ENCODE results near the gene SRRM3.
"Not testable (repeated sequence)": the region's sequence is repeated elsewhere in the genome, so short reads cannot be mapped to it uniquely, and the experiment has no call there.

The SRRM3 gene

DNA sequence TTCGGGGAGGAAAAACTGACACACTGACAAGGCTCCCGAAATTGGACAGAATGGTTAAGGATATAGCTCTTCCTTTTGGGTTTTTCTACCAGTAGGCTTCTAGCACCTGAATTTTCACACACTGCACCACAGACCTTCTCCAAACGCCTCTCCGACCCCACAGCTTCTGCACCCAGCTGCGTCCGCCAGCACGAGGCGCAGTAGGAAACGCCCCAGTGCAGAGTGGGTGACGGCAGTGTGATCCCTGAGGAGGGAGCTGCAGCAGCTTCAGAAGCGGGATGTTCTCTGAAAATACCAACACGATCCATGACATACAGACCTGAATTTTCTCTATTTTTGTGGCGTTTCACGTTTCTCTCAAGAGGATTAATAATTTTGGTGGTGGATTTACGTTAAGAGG is 126.7 kb downstream of the SRRM3 start:
- H3K4me3 ChIP-seq (ENCODE audit: low read depth, low read length) = no peak overlapping the region
- DNase-seq (ENCODE audit: low read depth) = no peak

DNA sequence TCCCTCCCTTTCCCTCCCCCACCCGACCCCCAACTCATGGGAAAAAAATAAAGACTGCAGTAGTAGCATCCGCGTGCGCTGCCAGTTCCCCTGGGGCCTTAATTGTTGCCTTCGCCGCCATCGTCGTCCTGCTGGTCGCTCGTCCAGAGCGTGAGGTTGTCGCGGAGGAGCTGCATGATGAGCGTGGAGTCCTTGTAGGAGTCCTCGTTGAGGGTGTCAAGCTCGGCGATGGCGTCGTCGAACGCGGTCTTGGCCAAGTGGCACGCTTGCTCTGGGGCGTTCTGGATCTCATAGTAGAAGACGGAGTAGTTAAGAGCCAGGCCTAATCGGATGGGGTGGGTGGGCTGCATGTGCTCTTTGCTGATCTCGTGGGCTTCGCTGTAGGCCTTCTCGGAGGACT is 127.8 kb downstream of the SRRM3 start:
- DNase-seq (ENCODE audit: low read depth) = no peak
- no peak overlapping the region for H3K4me3 ChIP-seq (ENCODE audit: low read depth, low read length)

DNA sequence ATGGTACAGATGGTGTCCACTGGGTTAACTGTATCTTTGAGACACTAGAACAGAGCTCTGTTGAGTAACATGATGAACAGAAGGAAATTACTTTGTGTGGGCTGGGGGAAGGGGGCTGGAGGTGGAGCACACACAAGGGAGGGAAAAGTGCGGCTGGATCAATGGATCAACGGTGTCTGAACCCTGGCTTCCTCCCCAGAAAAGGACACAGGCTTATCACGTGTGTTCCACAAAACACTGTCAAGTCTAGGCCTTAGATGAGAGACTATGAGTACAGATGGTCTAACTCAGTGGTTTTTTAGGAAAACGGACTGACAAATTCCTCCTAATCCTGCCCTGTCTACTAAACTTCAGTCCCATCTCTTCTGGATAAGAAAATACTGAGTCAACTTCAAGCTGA is 128.6 kb downstream of the SRRM3 start:
- no peak overlapping the region for H3K4me3 ChIP-seq (ENCODE audit: low read depth, low read length)
- DNase-seq (ENCODE audit: low read depth) = no peak

GRCh38 chr7:76330673-76331072 is 129.0 kb downstream of the SRRM3 start:
- no peak overlapping the region for H3K4me3 ChIP-seq (ENCODE audit: low read depth, low read length)
- no peak for DNase-seq (ENCODE audit: low read depth)

GRCh38 chr7:76332078-76332477 is 130.4 kb downstream of the SRRM3 start:
- no peak for DNase-seq (ENCODE audit: low read depth)
- H3K4me3 ChIP-seq (ENCODE audit: low read depth, low read length) = no peak overlapping the region

DNA sequence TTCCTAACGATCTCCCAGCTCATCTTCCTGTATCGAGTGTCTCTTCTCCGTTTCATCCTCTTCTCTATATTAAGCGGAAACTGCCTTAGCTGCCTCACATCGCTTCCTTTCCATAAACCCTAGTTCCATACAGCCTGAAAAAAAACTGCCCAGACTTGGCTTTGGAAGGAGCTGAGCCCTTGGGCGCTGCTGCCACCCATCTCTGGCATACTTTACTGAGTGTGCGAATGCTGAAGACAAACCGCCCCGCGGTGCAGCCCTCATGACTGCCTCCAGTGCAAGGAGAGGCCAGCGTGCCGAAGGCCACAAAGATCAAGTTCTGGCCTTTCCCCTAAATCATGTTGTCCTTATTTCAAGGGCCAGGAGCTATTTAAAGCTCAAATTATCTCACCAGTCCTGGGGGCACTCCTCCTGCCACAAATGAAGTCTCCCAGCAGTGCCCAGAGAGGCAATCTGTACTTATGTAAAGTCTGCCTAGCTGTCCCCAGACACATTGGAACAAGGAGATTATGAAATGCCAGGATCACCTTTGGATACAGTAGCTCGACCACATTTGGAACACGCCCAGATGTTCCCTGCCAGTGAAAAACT is 131.9 kb downstream of the SRRM3 start:
- no peak for DNase-seq (ENCODE audit: low read depth)
- no peak overlapping the region for H3K4me3 ChIP-seq (ENCODE audit: low read depth, low read length)

DNA sequence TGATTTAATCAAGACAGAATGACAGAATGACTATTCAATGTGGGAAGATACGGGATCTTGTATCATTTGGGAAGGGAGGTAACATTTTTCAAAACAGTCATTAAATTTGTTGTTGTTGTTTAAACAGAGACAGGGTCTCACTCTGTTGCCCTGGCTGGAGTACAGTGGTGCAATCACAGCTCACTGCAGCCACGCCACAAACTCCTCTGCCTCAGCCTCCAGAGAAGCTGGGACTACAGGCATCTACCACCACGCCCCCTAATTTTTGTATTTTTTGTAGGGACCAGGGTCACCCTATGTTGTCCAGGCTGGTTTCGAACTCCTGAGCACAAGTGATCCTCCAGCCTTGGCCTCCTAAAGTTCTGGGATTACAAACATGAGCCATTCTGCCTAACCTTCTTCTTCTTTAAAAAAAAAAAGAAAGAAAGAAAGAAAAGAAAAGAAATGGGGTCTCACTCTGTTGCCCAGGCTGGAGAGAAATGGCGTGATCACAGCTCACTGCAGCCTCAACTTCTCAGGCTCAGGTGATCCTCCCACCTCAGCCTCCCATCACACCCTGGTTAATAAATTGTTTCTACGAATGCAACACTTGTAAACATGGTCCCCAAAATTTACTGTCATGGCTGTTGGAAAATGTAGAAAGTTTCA is 132.7 kb downstream of the SRRM3 start:
- H3K4me3 ChIP-seq (ENCODE audit: low read depth, low read length) = no peak overlapping the region
- DNase-seq (ENCODE audit: low read depth) = no peak

DNA sequence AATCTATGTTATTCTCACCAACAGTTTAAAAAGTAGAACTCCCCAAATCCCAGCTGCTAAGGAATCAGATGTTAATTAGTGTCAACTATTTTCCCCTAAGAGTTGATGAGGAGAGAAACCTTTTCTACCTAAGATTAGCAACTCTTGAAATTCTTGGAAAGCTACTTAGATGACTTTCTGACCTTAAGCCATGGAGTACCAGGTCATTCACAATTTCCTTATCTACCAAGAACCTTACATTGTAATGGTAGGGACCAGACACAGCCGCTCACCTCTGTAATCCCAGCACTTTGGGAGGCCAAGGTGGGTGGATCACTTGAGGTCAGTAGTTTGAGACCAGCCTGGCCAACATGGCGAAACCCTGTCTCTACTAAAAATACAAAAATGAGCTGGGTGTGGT is 133.7 kb downstream of the SRRM3 start:
- DNase-seq (ENCODE audit: low read depth); H3K4me3 ChIP-seq (ENCODE audit: low read depth, low read length): not testable (repeated sequence)

DNA sequence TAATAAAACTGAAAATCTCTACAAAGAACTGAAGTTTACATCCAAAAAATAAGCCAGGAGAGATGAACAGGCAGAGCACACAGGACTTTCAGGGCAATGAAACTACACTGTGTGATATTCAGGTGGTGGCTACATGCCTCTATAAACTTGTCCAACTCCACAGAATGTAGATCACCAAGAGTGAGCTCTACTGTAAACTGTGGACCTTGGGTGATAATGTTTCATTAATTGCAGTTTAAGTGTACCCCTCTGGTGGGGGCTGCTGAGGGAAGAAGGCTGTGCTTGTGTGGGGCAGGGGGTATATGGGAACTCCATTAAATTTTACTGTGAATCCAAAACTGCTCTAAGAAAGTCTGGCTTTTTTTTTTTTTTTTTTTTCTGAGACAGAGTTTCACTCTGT is 134.4 kb downstream of the SRRM3 start:
- DNase-seq (ENCODE audit: low read depth) = no peak
- H3K4me3 ChIP-seq (ENCODE audit: low read depth, low read length) = no peak overlapping the region
